ENCODE measurements around the gene UBLCP1.

- TF ChIP-seq REST (IDR thresholded peaks at IDR 0.05; ENCODE audit: low read depth) (no peak), TEAD4 (IDR thresholded peaks at IDR 0.05) (no peak), MAX (IDR thresholded peaks at IDR 0.05) (no peak)
These were observed 46.8 kb downstream of the UBLCP1 start for GRCh38 chr5:159309689-159310433.

Data from Ishikawa (cell line).